A172 (cell line): Measurements from ENCODE around the gene HSPA1L. TPM values are rescaled to one million over a fixed set of nuclear protein-coding genes. Genes with fewer than 3 reads are reported as not detected.
A peak's percentile ranks its signal among the peaks of the same experiment; 100 is the strongest.
"Not testable (repeated sequence)": the region's sequence is repeated elsewhere in the genome, so short reads cannot be mapped to it uniquely, and the experiment has no call there.

Source experiments
- DNase-seq: peaks from one replicate; pipeline ENCODE4 v3.0.0-alpha.2; 2015; ENCODE audit warnings: low spot score
- total RNA-seq: library from RNA; depleted of rRNA; stranded (reverse); fragments of >200 nt; shearing (Covaris generic); gene quantifications from 2 replicates; pipeline ENCODE4 v1.2.3, GENCODE V29; 2014

The HSPA1L gene
- total RNA-seq, 1 experiment from 2014 or later = 3.0 TPM

- no peak for DNase-seq
Measured at GRCh38 chr6:31836474-31837368, 21.6 kb upstream of the HSPA1L start.

DNA sequence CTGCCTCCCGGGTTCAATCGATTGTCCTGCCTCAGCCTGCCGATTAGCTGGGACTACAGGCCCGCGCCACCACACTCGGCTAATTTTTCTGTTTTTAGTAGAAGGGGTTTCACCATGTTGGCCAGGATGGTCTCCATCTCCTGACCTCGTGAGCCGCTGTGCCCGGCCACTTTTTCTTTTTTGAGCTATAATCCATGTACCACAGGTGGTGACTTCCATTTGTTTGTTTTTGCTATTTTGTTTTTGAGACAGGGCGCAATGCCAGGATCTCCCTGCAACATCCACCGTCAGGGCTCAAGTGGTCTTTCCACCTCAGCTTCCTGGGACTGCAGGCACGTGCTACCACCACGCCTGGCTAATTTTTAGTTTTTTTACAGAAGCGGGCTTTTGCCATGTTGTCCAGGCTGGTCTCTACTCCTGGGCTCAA is 21.0 kb upstream of the HSPA1L start:
- DNase-seq = no peak

GRCh38 chr6:31834367-31835250 is 19.5 kb upstream of the HSPA1L start:
- DNase-seq = peak; percentile 69

GRCh38 chr6:31831350-31832215 is 16.5 kb upstream of the HSPA1L start:
- DNase-seq = no peak

DNA sequence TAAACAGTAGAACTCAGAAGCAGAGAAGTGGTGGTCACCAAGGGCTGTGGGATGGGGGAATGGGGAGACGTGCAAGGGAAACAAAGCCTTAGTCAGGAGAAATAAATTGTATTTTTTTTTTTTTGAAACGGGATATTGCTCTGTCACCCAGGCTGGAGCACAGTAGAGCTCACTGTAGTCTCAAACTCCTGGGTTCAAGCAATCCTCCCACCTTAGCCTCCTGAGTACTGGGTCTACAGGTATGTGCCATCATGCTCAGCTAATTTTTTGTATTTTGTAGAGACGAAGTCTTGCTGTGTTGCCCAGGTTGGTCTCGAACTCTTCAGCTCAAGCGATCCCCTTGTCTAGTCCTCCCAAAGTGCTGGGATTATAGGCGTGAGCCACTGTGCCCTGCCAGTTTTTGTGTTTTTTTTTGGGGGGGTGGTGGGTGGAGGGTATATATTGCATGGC is 15.8 kb upstream of the HSPA1L start:
- no peak for DNase-seq

DNA sequence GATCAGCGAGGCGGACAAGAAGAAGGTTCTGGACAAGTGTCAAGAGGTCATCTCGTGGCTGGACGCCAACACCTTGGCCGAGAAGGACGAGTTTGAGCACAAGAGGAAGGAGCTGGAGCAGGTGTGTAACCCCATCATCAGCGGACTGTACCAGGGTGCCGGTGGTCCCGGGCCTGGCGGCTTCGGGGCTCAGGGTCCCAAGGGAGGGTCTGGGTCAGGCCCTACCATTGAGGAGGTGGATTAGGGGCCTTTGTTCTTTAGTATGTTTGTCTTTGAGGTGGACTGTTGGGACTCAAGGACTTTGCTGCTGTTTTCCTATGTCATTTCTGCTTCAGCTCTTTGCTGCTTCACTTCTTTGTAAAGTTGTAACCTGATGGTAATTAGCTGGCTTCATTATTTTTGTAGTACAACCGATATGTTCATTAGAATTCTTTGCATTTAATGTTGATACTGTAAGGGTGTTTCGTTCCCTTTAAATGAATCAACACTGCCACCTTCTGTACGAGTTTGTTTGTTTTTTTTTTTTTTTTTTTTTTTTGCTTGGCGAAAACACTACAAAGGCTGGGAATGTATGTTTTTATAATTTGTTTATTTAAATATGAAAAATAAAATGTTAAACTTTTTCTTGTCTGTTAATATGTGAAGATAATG is 14.7 kb upstream of the HSPA1L start:
- peak; percentile 37 for DNase-seq

GRCh38 chr6:31827286-31828079 is 12.4 kb upstream of the HSPA1L start, which contains the start of gene HSPA1B:
Gene HSPA1B, plus strand, starts transcription at chr6:31827738. Its CDS starts 213 bp downstream, at chr6:31827951.
- peak; percentile 100 for DNase-seq

DNA sequence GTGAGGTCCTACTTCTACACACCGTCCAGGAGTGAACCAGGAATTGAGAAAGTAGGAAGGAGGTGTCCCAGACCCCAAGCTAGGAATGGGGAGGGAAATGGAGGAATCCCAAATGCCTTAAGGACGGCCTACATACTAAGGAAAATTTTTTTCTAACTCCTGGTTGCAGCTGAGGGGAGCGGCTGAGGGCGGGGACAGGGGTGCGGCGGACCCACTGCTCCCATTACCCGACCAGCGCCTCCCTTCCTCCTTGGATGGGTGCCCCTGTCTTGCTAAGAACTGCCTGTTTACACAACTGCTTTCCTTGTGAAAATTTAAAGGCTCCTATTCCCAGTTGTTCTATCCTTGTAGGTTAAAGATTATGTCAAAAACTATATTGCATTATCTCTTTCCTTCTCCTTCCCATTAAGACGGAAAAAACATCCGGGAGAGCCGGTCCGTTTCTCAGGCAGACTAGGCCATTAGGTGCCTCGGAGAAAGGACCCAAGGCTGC is 11.8 kb upstream of the HSPA1L start:
- peak; percentile 83 for DNase-seq

GRCh38 chr6:31825553-31825952 is 10.5 kb upstream of the HSPA1L start:
- DNase-seq = no peak

GRCh38 chr6:31823592-31824196 is 8.6 kb upstream of the HSPA1L start:
- not testable (repeated sequence) for DNase-seq

- DNase-seq = peak; percentile 68
Measured at GRCh38 chr6:31822036-31822821, 7.1 kb upstream of the HSPA1L start.

- DNase-seq = peak; percentile 36
Measured at GRCh38 chr6:31821301-31822035, 6.4 kb upstream of the HSPA1L start.

- not testable (repeated sequence) for DNase-seq
Measured at GRCh38 chr6:31820399-31820798, 5.3 kb upstream of the HSPA1L start.

GRCh38 chr6:31819871-31820299 is 4.8 kb upstream of the HSPA1L start:
- no peak for DNase-seq

DNA sequence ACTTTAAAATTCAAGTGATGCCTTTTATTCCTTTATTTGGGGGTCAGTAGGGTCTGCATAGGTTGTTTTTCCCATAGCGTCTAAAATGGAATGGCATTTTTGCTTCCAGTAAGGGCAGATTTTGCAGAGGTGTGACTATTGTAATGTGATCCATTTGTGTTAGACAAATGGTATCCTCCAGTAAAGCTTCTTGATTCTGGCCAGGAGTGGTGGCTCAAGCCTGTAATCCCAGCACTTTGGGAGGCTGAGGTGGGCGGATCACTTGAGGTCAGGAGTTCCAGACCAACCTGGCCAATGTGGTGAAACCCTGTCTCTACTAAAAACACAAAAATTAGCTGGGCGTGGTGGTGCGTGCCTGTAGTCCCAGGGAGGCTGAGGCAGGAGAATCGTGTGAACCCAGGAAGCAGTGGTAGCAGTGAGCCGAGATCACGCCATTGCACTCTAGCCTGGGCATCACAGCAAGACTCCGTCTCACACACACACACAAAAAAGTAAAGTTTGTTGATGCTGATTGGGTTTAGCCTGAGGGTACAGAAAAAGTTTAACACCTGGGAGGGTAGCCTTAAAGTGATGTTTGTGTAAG is 2.9 kb upstream of the HSPA1L start:
- DNase-seq = not testable (repeated sequence)

- not testable (repeated sequence) for DNase-seq
Measured at GRCh38 chr6:31817133-31817928, 2.2 kb upstream of the HSPA1L start.

DNA sequence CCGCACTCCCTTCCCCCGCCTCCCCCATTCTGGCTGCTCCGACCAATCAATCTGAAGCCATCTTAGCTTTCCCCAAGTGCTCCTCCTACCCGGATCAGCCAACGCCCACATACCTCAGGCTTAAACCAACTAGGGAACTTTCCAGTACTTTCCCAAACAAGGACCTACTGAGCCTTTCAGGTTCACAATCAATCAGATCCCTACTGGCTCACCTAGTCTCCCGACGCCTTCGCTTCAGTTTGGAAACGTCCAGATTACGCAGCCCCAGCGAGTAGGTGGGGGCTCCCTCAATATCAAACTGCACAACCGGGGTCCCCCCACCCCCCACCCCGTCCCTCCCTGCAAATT is 432 bp downstream of the HSPA1L start:
- peak; percentile 76 for DNase-seq
